ENCODE results near the gene STX1B.

Gene STX1B

DNA sequence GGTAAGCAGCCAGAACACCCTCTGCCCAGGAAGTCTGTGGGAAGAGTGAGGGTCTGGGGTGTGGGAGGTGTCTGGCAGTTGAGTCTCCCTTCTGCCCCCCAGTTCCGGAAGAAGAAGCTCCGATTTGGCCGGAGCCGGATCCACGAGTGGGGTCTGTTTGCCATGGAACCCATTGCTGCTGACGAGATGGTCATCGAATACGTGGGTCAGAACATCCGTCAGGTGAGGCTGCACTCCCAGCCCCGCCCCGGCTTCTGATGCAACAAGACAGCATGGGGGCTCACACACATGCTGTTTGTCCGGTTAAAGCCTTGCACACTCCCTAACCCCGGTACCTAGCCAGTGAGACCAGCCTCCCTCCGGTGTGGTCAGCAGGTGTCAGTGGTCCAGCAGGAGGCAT, 29.5 kb downstream of the STX1B start:
- no peak for TF ChIP-seq CTCF (IDR thresholded peaks at IDR 0.05; ENCODE audit: insufficient read depth, low read length, missing control alignments)
- ChIA-PET CTCF (interaction anchor here (1.3 to 7.8 kb wide), 4 partner anchors 14 to 887 kb away, joined by 3 to 141 read pairs (median 50); partner anchors contain the start of genes PRSS53 and VKORC1), POLR2A (no interaction called here)
- DNase-seq (ENCODE audit: low read depth, low spot score): no peak
- no peak overlapping the region for H3K4me3 ChIP-seq (ENCODE audit: low read depth, low read length)

DNA sequence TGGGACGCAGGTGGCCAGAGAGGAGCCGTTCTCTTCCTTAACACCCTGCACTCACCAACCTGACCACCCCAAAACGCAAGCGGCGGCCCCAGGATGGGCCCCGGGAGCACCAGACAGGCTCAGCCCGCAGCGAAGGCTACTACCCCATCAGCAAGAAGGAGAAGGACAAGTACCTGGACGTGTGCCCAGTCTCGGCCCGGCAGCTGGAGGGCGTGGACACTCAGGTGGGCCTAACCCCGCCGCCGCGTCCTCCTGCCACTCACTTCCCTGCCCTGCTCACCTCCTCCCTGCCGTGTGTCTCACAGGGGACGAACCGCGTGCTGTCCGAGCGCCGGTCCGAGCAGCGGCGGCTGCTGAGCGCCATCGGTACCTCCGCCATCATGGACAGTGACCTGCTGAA, 30.0 kb downstream of the STX1B start:
- no peak for TF ChIP-seq CTCF (IDR thresholded peaks at IDR 0.05; ENCODE audit: insufficient read depth, low read length, missing control alignments)
- ChIA-PET POLR2A (no interaction called here), CTCF (interaction anchor here (1.3 to 7.8 kb wide), 2 partner anchors 13 to 888 kb away, joined by 3 to 98 read pairs; no protein-coding TSS in a partner anchor)

DNA sequence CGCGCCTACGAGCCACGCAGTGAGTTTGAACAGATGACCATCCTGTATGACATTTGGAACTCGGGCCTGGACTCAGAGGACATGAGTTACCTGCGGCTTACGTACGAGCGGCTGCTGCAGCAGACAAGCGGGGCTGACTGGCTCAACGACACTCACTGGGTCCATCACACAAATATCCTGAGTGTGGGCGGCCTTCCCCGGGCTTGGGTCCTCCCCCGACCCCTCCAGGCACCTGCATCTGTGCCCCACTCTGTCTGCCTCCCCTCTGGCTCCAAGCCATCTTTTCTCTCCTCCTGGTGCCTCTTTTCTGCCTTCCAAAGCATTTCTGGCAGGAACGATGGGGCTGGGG, 30.4 kb downstream of the STX1B start:
- DNase-seq (ENCODE audit: low read depth, low spot score): no peak
- ChIA-PET POLR2A (no interaction called here), CTCF (interaction anchor here (7.8 kb wide), 1 partner anchor 13 kb away, joined by 98 read pairs; no protein-coding TSS in a partner anchor)
- no peak overlapping the region for H3K4me3 ChIP-seq (ENCODE audit: low read depth, low read length)
- no peak for TF ChIP-seq CTCF (IDR thresholded peaks at IDR 0.05; ENCODE audit: insufficient read depth, low read length, missing control alignments)

More for the DNA sequence above, 30.0 kb downstream of the STX1B start:
- DNase-seq (ENCODE audit: low read depth, low spot score): no peak
- no peak overlapping the region for H3K4me3 ChIP-seq (ENCODE audit: low read depth, low read length)

DNA sequence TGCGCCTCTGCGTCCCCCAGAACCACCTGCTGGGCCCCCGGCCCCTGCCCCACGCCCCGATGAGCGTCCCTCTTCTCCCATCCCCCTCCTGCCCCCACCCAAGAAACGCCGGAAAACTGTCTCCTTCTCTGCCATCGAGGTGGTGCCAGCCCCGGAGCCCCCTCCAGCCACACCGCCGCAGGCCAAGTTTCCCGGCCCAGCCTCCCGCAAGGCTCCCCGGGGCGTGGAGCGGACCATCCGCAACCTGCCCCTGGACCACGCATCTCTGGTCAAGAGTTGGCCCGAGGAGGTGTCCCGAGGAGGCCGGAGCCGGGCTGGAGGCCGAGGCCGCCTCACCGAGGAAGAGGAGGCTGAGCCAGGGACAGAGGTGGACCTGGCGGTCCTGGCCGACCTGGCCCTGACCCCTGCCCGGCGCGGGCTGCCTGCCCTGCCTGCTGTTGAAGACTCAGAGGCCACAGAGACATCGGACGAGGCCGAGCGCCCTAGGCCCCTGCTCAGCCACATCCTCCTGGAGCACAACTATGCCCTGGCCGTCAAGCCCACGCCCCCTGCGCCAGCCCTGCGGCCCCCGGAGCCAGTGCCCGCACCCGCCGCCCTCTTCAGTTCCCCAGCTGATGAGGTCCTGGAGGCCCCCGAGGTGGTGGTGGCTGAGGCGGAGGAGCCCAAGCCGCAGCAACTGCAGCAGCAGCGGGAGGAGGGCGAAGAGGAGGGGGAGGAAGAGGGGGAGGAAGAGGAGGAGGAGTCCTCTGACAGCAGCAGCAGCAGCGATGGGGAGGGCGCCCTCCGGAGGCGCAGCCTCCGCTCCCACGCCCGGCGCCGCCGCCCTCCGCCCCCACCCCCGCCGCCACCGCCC, 31.0 kb downstream of the STX1B start:
- ChIA-PET CTCF (no interaction called here), POLR2A (no interaction called here)
- DNase-seq (ENCODE audit: low read depth, low spot score): no peak
- no peak overlapping the region for H3K4me3 ChIP-seq (ENCODE audit: low read depth, low read length)
- TF ChIP-seq CTCF (IDR thresholded peaks at IDR 0.05; ENCODE audit: insufficient read depth, low read length, missing control alignments): no peak

- DNase-seq (ENCODE audit: low read depth, low spot score): no peak
- peak; percentile 33 for TF ChIP-seq CTCF (IDR thresholded peaks at IDR 0.05; ENCODE audit: insufficient read depth, low read length, missing control alignments)
- ChIA-PET POLR2A (no interaction called here), CTCF (no interaction called here)
- no peak overlapping the region for H3K4me3 ChIP-seq (ENCODE audit: low read depth, low read length)
Measured at GRCh38 chr16:30977502-30977901, 32.9 kb downstream of the STX1B start.

DNA sequence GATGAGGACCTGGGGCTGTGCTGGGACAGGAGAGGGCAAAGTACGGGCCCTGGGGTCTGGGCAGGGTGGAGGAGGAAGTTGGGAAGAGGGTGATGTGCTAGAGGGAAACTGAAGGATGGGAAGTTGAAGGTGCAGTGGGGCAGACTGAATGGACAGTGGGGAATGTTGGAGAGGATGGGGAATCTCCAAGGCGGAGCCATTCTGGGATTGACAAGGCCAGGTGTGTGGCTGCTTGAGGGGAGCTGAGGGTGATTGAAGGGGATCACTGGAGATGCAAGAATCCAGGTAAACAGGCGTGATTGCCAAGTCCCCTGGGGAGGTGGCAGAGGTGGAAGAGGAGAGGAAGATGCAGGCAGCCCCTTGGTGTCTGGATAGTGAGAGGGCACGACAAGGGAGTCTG, 34.0 kb downstream of the STX1B start:
- TF ChIP-seq CTCF (IDR thresholded peaks at IDR 0.05; ENCODE audit: insufficient read depth, low read length, missing control alignments): no peak
- CTCF ChIA-PET: interaction anchor here (1.9 kb wide), 1 partner anchor 9 kb away, joined by 15 read pairs; the partner anchor contains the start of gene HSD3B7
- no peak for DNase-seq (ENCODE audit: low read depth, low spot score)
- H3K4me3 ChIP-seq (ENCODE audit: low read depth, low read length): no peak overlapping the region
- POLR2A ChIA-PET: no interaction called here
